Measurements from ENCODE around the gene PRRT1B.

The PRRT1B gene

GRCh38 chr9:131522257-131523085, 22.9 kb upstream of the PRRT1B start:
- no peak for TF ChIP-seq REST (IDR thresholded peaks at IDR 0.05; ENCODE audit: insufficient read depth in 1 of 2, low read depth in 2 of 2, low read length in 2 of 2)
- no peak for TF ChIP-seq POLR2AphosphoS5 (IDR thresholded peaks at IDR 0.05; ENCODE audit: low read depth, low read length)
- TF ChIP-seq SIN3A (IDR thresholded peaks at IDR 0.05; ENCODE audit: borderline replicate concordance, insufficient read depth, low read length), result no peak
- no peak for TF ChIP-seq TAF1 (IDR thresholded peaks at IDR 0.05; ENCODE audit: borderline replicate concordance, insufficient read depth, low read length)
- TF ChIP-seq FOXP2 (optimal IDR thresholded peaks at IDR 0.05; ENCODE audit: borderline replicate concordance, extremely low read depth, extremely low read length, insufficient read depth), result no peak

- TF ChIP-seq TAF1 (IDR thresholded peaks at IDR 0.05; ENCODE audit: borderline replicate concordance, insufficient read depth, low read length) (no peak), FOXP2 (optimal IDR thresholded peaks at IDR 0.05; ENCODE audit: borderline replicate concordance, extremely low read depth, extremely low read length, insufficient read depth) (no peak), POLR2AphosphoS5 (IDR thresholded peaks at IDR 0.05; ENCODE audit: low read depth, low read length) (no peak), SIN3A (IDR thresholded peaks at IDR 0.05; ENCODE audit: borderline replicate concordance, insufficient read depth, low read length) (no peak)
Observed at GRCh38 chr9:131523086-131523388, 22.3 kb upstream of the PRRT1B start.

GRCh38 chr9:131523451-131524435, 21.6 kb upstream of the PRRT1B start:
- TF ChIP-seq SIN3A (IDR thresholded peaks at IDR 0.05; ENCODE audit: borderline replicate concordance, insufficient read depth, low read length) (no peak), FOXP2 (optimal IDR thresholded peaks at IDR 0.05; ENCODE audit: borderline replicate concordance, extremely low read depth, extremely low read length, insufficient read depth) (no peak), TAF1 (IDR thresholded peaks at IDR 0.05; ENCODE audit: borderline replicate concordance, insufficient read depth, low read length) (no peak), POLR2AphosphoS5 (IDR thresholded peaks at IDR 0.05; ENCODE audit: low read depth, low read length) (no peak; the same call in none of the 2 replicates), REST (IDR thresholded peaks at IDR 0.05; ENCODE audit: insufficient read depth in 1 of 2, low read depth in 2 of 2, low read length in 2 of 2) (no peak)

- TF ChIP-seq FOXP2 (optimal IDR thresholded peaks at IDR 0.05; ENCODE audit: borderline replicate concordance, extremely low read depth, extremely low read length, insufficient read depth) (no peak), REST (IDR thresholded peaks at IDR 0.05; ENCODE audit: insufficient read depth in 1 of 2, low read depth in 2 of 2, low read length in 2 of 2) (no peak)
Observed at GRCh38 chr9:131524665-131525315, 20.5 kb upstream of the PRRT1B start.
